T-helper 2 cell treated with Interferon-gamma antibody and Interleukin-4, amounts not matched to agents 5 μg/mL and 100 μg/mL, for 36 hours (primary cell): ENCODE data around the gene ADARB1.

Source experiments
- DNase-seq: peaks from one replicate; pipeline ENCODE4 v3.0.0; 2021; ENCODE audit warnings: low spot score
- H3K27ac Mint-ChIP-seq: one replicate; pipeline ENCODE4 v1.8.0; 2021; ENCODE audit warnings: mild to moderate bottlenecking, mixed read lengths
- H3K27me3 Mint-ChIP-seq: one replicate; pipeline ENCODE4 v1.8.0; 2021; ENCODE audit warnings: low read depth, mixed read lengths
- H3K36me3 Mint-ChIP-seq: one replicate; pipeline ENCODE4 v1.8.0; 2021; ENCODE audit warnings: low read depth, mixed read lengths
- H3K4me1 Mint-ChIP-seq: one replicate; pipeline ENCODE4 v1.8.0; 2021; ENCODE audit warnings: low read depth, mixed read lengths
- H3K4me3 Mint-ChIP-seq: one replicate; pipeline ENCODE4 v1.8.0; 2022; ENCODE audit warnings: mild to moderate bottlenecking, moderate library complexity, mixed read lengths
- H3K9me3 Mint-ChIP-seq: one replicate; pipeline ENCODE4 v1.8.0; 2021; ENCODE audit warnings: mixed read lengths

ADARB1 gene

GRCh38 chr21:45054927-45055612, 19.3 kb upstream of the ADARB1 start:
- Mint-ChIP-seq H3K36me3 (no peaks in the 10 kb centered on the region), H3K4me3 (no peak overlapping the region), H3K9me3 (no peaks in the 10 kb centered on the region), H3K27me3 (peaks cover 10% of the 10 kb centered on the region), H3K4me1 (no peaks in the 10 kb centered on the region), H3K27ac (no peak overlapping the region)
- no peak for DNase-seq

GRCh38 chr21:45055861-45056260, 18.5 kb upstream of the ADARB1 start:
- H3K27ac Mint-ChIP-seq = no peak overlapping the region
- no peaks in the 10 kb centered on the region for H3K9me3 Mint-ChIP-seq

GRCh38 chr21:45056296-45056904, 18.0 kb upstream of the ADARB1 start:
- DNase-seq = no peak
- H3K4me3 Mint-ChIP-seq = no peak overlapping the region

More at GRCh38 chr21:45055861-45056260, 18.5 kb upstream of the ADARB1 start:
- Mint-ChIP-seq H3K27me3 (peaks cover 9% of the 10 kb centered on the region), H3K4me1 (no peaks in the 10 kb centered on the region), H3K36me3 (no peaks in the 10 kb centered on the region), H3K4me3 (no peak overlapping the region)
- DNase-seq = no peak

GRCh38 chr21:45056917-45057560, 17.3 kb upstream of the ADARB1 start:
- Mint-ChIP-seq H3K9me3 (no peaks in the 10 kb centered on the region), H3K27me3 (peaks cover 13% of the 10 kb centered on the region), H3K36me3 (no peaks in the 10 kb centered on the region), H3K27ac (no peak overlapping the region), H3K4me1 (no peaks in the 10 kb centered on the region), H3K4me3 (no peak overlapping the region)
- no peak for DNase-seq

More at GRCh38 chr21:45056296-45056904, 18.0 kb upstream of the ADARB1 start:
- no peaks in the 10 kb centered on the region for H3K9me3 Mint-ChIP-seq
- H3K36me3 Mint-ChIP-seq = no peaks in the 10 kb centered on the region
- H3K4me1 Mint-ChIP-seq = no peaks in the 10 kb centered on the region
- H3K27me3 Mint-ChIP-seq = peaks cover 10% of the 10 kb centered on the region
- H3K27ac Mint-ChIP-seq = no peak overlapping the region

GRCh38 chr21:45057886-45058285, 16.5 kb upstream of the ADARB1 start:
- Mint-ChIP-seq H3K36me3 (no peaks in the 10 kb centered on the region), H3K9me3 (no peaks in the 10 kb centered on the region), H3K27ac (no peak overlapping the region), H3K4me3 (no peak overlapping the region), H3K4me1 (no peaks in the 10 kb centered on the region), H3K27me3 (peaks cover 16% of the 10 kb centered on the region)
- DNase-seq = no peak

GRCh38 chr21:45059121-45059520, 15.3 kb upstream of the ADARB1 start:
- Mint-ChIP-seq H3K9me3 (no peaks in the 10 kb centered on the region), H3K4me1 (no peaks in the 10 kb centered on the region), H3K36me3 (no peaks in the 10 kb centered on the region), H3K4me3 (no peak overlapping the region), H3K27ac (no peak overlapping the region), H3K27me3 (peaks cover 13% of the 10 kb centered on the region)
- DNase-seq = no peak

GRCh38 chr21:45060089-45060488, 14.3 kb upstream of the ADARB1 start:
- peaks cover 10% of the 10 kb centered on the region for H3K27me3 Mint-ChIP-seq
- no peaks in the 10 kb centered on the region for H3K9me3 Mint-ChIP-seq
- DNase-seq = no peak
- no peak overlapping the region for H3K4me3 Mint-ChIP-seq
- H3K27ac Mint-ChIP-seq = no peak overlapping the region
- H3K4me1 Mint-ChIP-seq = no peaks in the 10 kb centered on the region
- H3K36me3 Mint-ChIP-seq = no peaks in the 10 kb centered on the region

GRCh38 chr21:45060675-45061311, 13.6 kb upstream of the ADARB1 start:
- no peaks in the 10 kb centered on the region for H3K9me3 Mint-ChIP-seq
- H3K36me3 Mint-ChIP-seq = no peaks in the 10 kb centered on the region
- H3K27ac Mint-ChIP-seq = no peak overlapping the region

GRCh38 chr21:45064091-45064490, 10.3 kb upstream of the ADARB1 start:
- no peak overlapping the region for H3K4me3 Mint-ChIP-seq
- no peaks in the 10 kb centered on the region for H3K36me3 Mint-ChIP-seq
- peaks cover 17% of the 10 kb centered on the region for H3K27me3 Mint-ChIP-seq
- DNase-seq = no peak
- H3K9me3 Mint-ChIP-seq = no peaks in the 10 kb centered on the region
- no peak overlapping the region for H3K27ac Mint-ChIP-seq
- no peaks in the 10 kb centered on the region for H3K4me1 Mint-ChIP-seq

More at GRCh38 chr21:45060675-45061311, 13.6 kb upstream of the ADARB1 start:
- peaks cover 12% of the 10 kb centered on the region for H3K27me3 Mint-ChIP-seq
- no peak for DNase-seq
- H3K4me1 Mint-ChIP-seq = no peaks in the 10 kb centered on the region
- no peak overlapping the region for H3K4me3 Mint-ChIP-seq

- Mint-ChIP-seq H3K9me3 (no peaks in the 10 kb centered on the region), H3K36me3 (no peaks in the 10 kb centered on the region), H3K4me1 (no peaks in the 10 kb centered on the region), H3K4me3 (no peak overlapping the region), H3K27ac (no peak overlapping the region), H3K27me3 (peaks cover 17% of the 10 kb centered on the region)
- no peak for DNase-seq
Measured at GRCh38 chr21:45064618-45065399, 9.6 kb upstream of the ADARB1 start.

GRCh38 chr21:45067462-45068285, 6.7 kb upstream of the ADARB1 start:
- no peaks in the 10 kb centered on the region for H3K9me3 Mint-ChIP-seq
- no peaks in the 10 kb centered on the region for H3K4me1 Mint-ChIP-seq
- no peak overlapping the region for H3K27ac Mint-ChIP-seq
- peaks cover 10% of the 10 kb centered on the region for H3K27me3 Mint-ChIP-seq
- no peaks in the 10 kb centered on the region for H3K36me3 Mint-ChIP-seq
- H3K4me3 Mint-ChIP-seq = no peak overlapping the region
- DNase-seq = no peak

GRCh38 chr21:45069085-45069484, 5.3 kb upstream of the ADARB1 start:
- H3K9me3 Mint-ChIP-seq = no peaks in the 10 kb centered on the region
- no peak overlapping the region for H3K27ac Mint-ChIP-seq
- peaks cover 1% of the 10 kb centered on the region for H3K36me3 Mint-ChIP-seq
- peaks cover 4% of the 10 kb centered on the region for H3K4me1 Mint-ChIP-seq
- DNase-seq = no peak
- peaks cover 10% of the 10 kb centered on the region for H3K27me3 Mint-ChIP-seq
- no peak overlapping the region for H3K4me3 Mint-ChIP-seq

GRCh38 chr21:45069711-45070110, 4.7 kb upstream of the ADARB1 start:
- Mint-ChIP-seq H3K27me3 (peaks cover 10% of the 10 kb centered on the region), H3K27ac (no peak overlapping the region), H3K9me3 (no peaks in the 10 kb centered on the region), H3K36me3 (peaks cover 1% of the 10 kb centered on the region), H3K4me3 (no peak overlapping the region), H3K4me1 (peaks cover 4% of the 10 kb centered on the region)
- DNase-seq = no peak
